ENCODE results near the gene CLNK.

The CLNK gene

GRCh38 chr4:10438924-10439323, 245.6 kb downstream of the CLNK start:
- DNase-seq = no peak

- DNase-seq = no peak
These were observed 246.8 kb downstream of the CLNK start for GRCh38 chr4:10437735-10438134.

Data from MV-4-11 (cell line).